Activated gamma-delta T cell treated with Interleukin-2 at 50 U/mL for 16 hours (primary cell): ENCODE results near the gene DDI2.
"Not testable (repeated sequence)": the region's sequence is repeated elsewhere in the genome, so short reads cannot be mapped to it uniquely, and the experiment has no call there.

Experiments used
- DNase-seq: peaks from one replicate; pipeline ENCODE4 v3.0.0-alpha.2; 2020

The DDI2 gene

GRCh38 chr1:15680561-15681348 is 63.5 kb downstream of the DDI2 start:
- no peak for DNase-seq

- no peak for DNase-seq
These were observed 64.4 kb downstream of the DDI2 start for GRCh38 chr1:15681349-15682292.

GRCh38 chr1:15682936-15683341 is 65.7 kb downstream of the DDI2 start:
- no peak for DNase-seq

GRCh38 chr1:15683345-15684039 is 66.2 kb downstream of the DDI2 start:
- no peak for DNase-seq

GRCh38 chr1:15684042-15684461 is 66.8 kb downstream of the DDI2 start, which contains the start of gene PLEKHM2:
Gene PLEKHM2, plus strand, starts transcription at chr1:15684320. Its CDS starts 239 bp downstream, at chr1:15684559.
- peak; percentile 39 for DNase-seq

GRCh38 chr1:15684468-15685291 is 67.4 kb downstream of the DDI2 start:
- peak; percentile 13 for DNase-seq

- no peak for DNase-seq
These were observed 68.6 kb downstream of the DDI2 start for GRCh38 chr1:15685820-15686219.

- DNase-seq = no peak
These were observed 70.2 kb downstream of the DDI2 start for GRCh38 chr1:15687446-15687845.

- DNase-seq = no peak
These were observed 73.1 kb downstream of the DDI2 start for GRCh38 chr1:15690317-15690716.

GRCh38 chr1:15691434-15692032 is 74.3 kb downstream of the DDI2 start:
- DNase-seq = no peak

- no peak for DNase-seq
These were observed 74.9 kb downstream of the DDI2 start for GRCh38 chr1:15692121-15692682.

- no peak for DNase-seq
These were observed 76.1 kb downstream of the DDI2 start for GRCh38 chr1:15693371-15693770.

- DNase-seq = peak; percentile 5
These were observed 79.8 kb downstream of the DDI2 start for GRCh38 chr1:15696956-15697521.

GRCh38 chr1:15698201-15698600 is 80.9 kb downstream of the DDI2 start:
- DNase-seq = no peak

- not testable (repeated sequence) for DNase-seq
These were observed 82.1 kb downstream of the DDI2 start for GRCh38 chr1:15699321-15699720.

GRCh38 chr1:15700508-15700907 is 83.2 kb downstream of the DDI2 start:
- no peak for DNase-seq

GRCh38 chr1:15701784-15702183 is 84.5 kb downstream of the DDI2 start:
- no peak for DNase-seq

GRCh38 chr1:15702722-15703550 is 85.7 kb downstream of the DDI2 start:
- DNase-seq = no peak

GRCh38 chr1:15703562-15703961 is 86.3 kb downstream of the DDI2 start:
- no peak for DNase-seq
